ENCODE results near the gene TMX3.

Gene TMX3

GRCh38 chr18:68713131-68713530, 1.8 kb downstream of the TMX3 start:
- no peak for DNase-seq (ENCODE audit: insufficient read length, low spot score)
- FAIRE-seq, result no peak
- TF ChIP-seq CTCF (IDR thresholded peaks at IDR 0.05; ENCODE audit: insufficient read depth, missing control alignments), result no peak

GRCh38 chr18:68707646-68708045, 7.3 kb downstream of the TMX3 start:
- TF ChIP-seq CTCF (IDR thresholded peaks at IDR 0.05; ENCODE audit: insufficient read depth, missing control alignments), result no peak
- no peak for FAIRE-seq
- no peak for DNase-seq (ENCODE audit: insufficient read length, low spot score)

- no peak for TF ChIP-seq CTCF (IDR thresholded peaks at IDR 0.05; ENCODE audit: insufficient read depth, missing control alignments)
- no peak for DNase-seq (ENCODE audit: insufficient read length, low spot score)
- FAIRE-seq, result no peak
Observed at GRCh38 chr18:68705119-68705518, 9.8 kb downstream of the TMX3 start.

GRCh38 chr18:68703326-68703725, 11.6 kb downstream of the TMX3 start:
- DNase-seq (ENCODE audit: insufficient read length, low spot score), result no peak
- no peak for FAIRE-seq
- TF ChIP-seq CTCF (IDR thresholded peaks at IDR 0.05; ENCODE audit: insufficient read depth, missing control alignments), result no peak

GRCh38 chr18:68701353-68701752, 13.6 kb downstream of the TMX3 start:
- FAIRE-seq (no peak), DNase-seq (ENCODE audit: insufficient read length, low spot score) (no peak)
- TF ChIP-seq CTCF (IDR thresholded peaks at IDR 0.05; ENCODE audit: insufficient read depth, missing control alignments), result no peak

GRCh38 chr18:68699043-68699442, 15.9 kb downstream of the TMX3 start:
- DNase-seq (ENCODE audit: insufficient read length, low spot score) (no peak), FAIRE-seq (no peak)
- TF ChIP-seq CTCF (IDR thresholded peaks at IDR 0.05; ENCODE audit: insufficient read depth, missing control alignments), result no peak

GRCh38 chr18:68696937-68697336, 18.0 kb downstream of the TMX3 start:
- no peak for FAIRE-seq
- no peak for DNase-seq (ENCODE audit: insufficient read length, low spot score)
- TF ChIP-seq CTCF (IDR thresholded peaks at IDR 0.05; ENCODE audit: insufficient read depth, missing control alignments), result no peak
